Lower lobe of right lung (tissue), 2 donors: ENCODE results near the gene GJD3. TPM values are rescaled to one million over a fixed set of nuclear protein-coding genes. Genes with fewer than 3 reads are reported as not detected.

Experiments
- ATAC-seq, 2 donors: fragments of 200-7000 bp; cut with Tn5 transposase; one replicate each; pipeline ENCODE4 v1.9.1; 2020 to 2022; ENCODE audit warnings: mild to moderate bottlenecking in 2 of 2, moderate library complexity in 2 of 2
- DNase-seq: peaks from one replicate; pipeline ENCODE4 v3.0.0-alpha.2; 2020
- H3K27ac ChIP-seq: fragments of 200-600 bp; one replicate; pipeline ENCODE4 v1.8.0; 2022
- H3K27me3 ChIP-seq: fragments of 200-600 bp; one replicate; pipeline ENCODE4 v1.8.0; 2022; ENCODE audit warnings: low read depth
- H3K36me3 ChIP-seq: fragments of 200-600 bp; one replicate; pipeline ENCODE4 v1.8.0; 2022; ENCODE audit warnings: mild to moderate bottlenecking
- H3K4me1 ChIP-seq: fragments of 200-600 bp; one replicate; pipeline ENCODE4 v1.8.0; 2022
- H3K4me3 ChIP-seq: fragments of 200-600 bp; one replicate; pipeline ENCODE4 v1.8.0; 2022; ENCODE audit warnings: mild to moderate bottlenecking
- H3K9me3 ChIP-seq: fragments of 200-600 bp; one replicate; pipeline ENCODE4 v1.8.0; 2022
- CTCF ChIP-seq: fragments of 200-600 bp; IDR thresholded peaks from one replicate; pipeline ENCODE4 v1.8.0; 2022; ENCODE audit warnings: antibody characterized with exemption, mild to moderate bottlenecking
- intact Hi-C: fragments of 100-400 bp; cut with DNase I; formaldehyde crosslinking; loops from one replicate; pipeline ENCODE4 v1.11.0; 2022
- total RNA-seq: library from RNA; stranded (reverse); fragmentation: NEBNext Ultra II Directional; extraction: Animal tissue kit (Norgen Biotek cat#: 25700); gene quantifications from one replicate; pipeline ENCODE4 v1.2.1, GENCODE V29; 2021
- donor health status: DM: no; HTN: yes; CAD: no; lungs with severe emphysema.

Gene GJD3
- total RNA-seq, 1 donor from 2014 or later = 3.1 TPM

GRCh38 chr17:40361925-40362695, 2.4 kb downstream of the GJD3 start:
- intact Hi-C loops = no loop called here
- H3K4me3 ChIP-seq = peak overlapping the region; percentile 64

GRCh38 chr17:40361063-40361924, 3.2 kb downstream of the GJD3 start:
- Histone ChIP-seq H3K4me1 (peaks cover 35% of the 10 kb centered on the region), H3K4me3 (no peak overlapping the region), H3K36me3 (peaks cover 8% of the 10 kb centered on the region), H3K27ac (no peak overlapping the region), H3K9me3 (no peaks in the 10 kb centered on the region), H3K27me3 (no peaks in the 10 kb centered on the region)
- ATAC-seq = no peak
- no peak for TF ChIP-seq CTCF
- intact Hi-C loops = no loop called here
- DNase-seq = no peak

More at GRCh38 chr17:40361925-40362695, 2.4 kb downstream of the GJD3 start:
- peaks cover 35% of the 10 kb centered on the region for H3K4me1 ChIP-seq
- no peaks in the 10 kb centered on the region for H3K9me3 ChIP-seq
- H3K27me3 ChIP-seq = no peaks in the 10 kb centered on the region
- peaks cover under 1% of the 10 kb centered on the region for H3K36me3 ChIP-seq
- H3K27ac ChIP-seq = no peak overlapping the region
- ATAC-seq (no peak), DNase-seq (no peak)
- TF ChIP-seq CTCF = no peak

- Histone ChIP-seq H3K36me3 (peaks cover 20% of the 10 kb centered on the region), H3K9me3 (no peaks in the 10 kb centered on the region)
These were observed 4.4 kb downstream of the GJD3 start for GRCh38 chr17:40360091-40360490.

GRCh38 chr17:40358323-40359038, 6.1 kb downstream of the GJD3 start:
- ATAC-seq (peak; percentile 79 to 80), DNase-seq (peak; percentile 94)
- Histone ChIP-seq H3K9me3 (no peaks in the 10 kb centered on the region), H3K27ac (peak overlapping the region; percentile 0), H3K4me3 (no peak overlapping the region), H3K27me3 (no peaks in the 10 kb centered on the region), H3K4me1 (peaks cover 41% of the 10 kb centered on the region), H3K36me3 (peaks cover 36% of the 10 kb centered on the region)
- intact Hi-C loops = loop anchor here (5.0 kb wide), 1 partner anchor 56 kb away; no protein-coding TSS in a partner anchor
- peak; percentile 99 for TF ChIP-seq CTCF

More at GRCh38 chr17:40360091-40360490, 4.4 kb downstream of the GJD3 start:
- ATAC-seq (no peak), DNase-seq (peak; percentile 37)
- H3K4me1 ChIP-seq = peaks cover 42% of the 10 kb centered on the region
- intact Hi-C loops = no loop called here
- H3K27me3 ChIP-seq = no peaks in the 10 kb centered on the region
- no peak for TF ChIP-seq CTCF
- H3K4me3 ChIP-seq = no peak overlapping the region
- no peak overlapping the region for H3K27ac ChIP-seq
